Natural killer cell (primary cell): ENCODE results near the gene CCNK. TPM values are rescaled to one million over a fixed set of nuclear protein-coding genes. Genes with fewer than 3 reads are reported as not detected.

Source experiments
- ATAC-seq, 3 donors: fragments of 150-1000 bp in 2 of 3; fragments of 200-7000 bp in 1 of 3; cut with Tn5 transposase; 1 replicate in 1 of 3; 2 replicates in 2 of 3; pipeline ENCODE4 v1.10.0; 2021; ENCODE audit warnings: mild to moderate bottlenecking in 2 of 3, moderate library complexity in 2 of 3
- DNase-seq, 2 donors: peaks; one replicate each; pipeline versions ENCODE4 v3.0.0 to v3.0.0-alpha.2; 2013 to 2021; ENCODE audit warnings: mixed read lengths in 1 of 2
- H3K27ac ChIP-seq: one replicate; pipeline ENCODE4 v1.5.1; 2013; ENCODE audit warnings: mild to moderate bottlenecking, low read length
- H3K27me3 ChIP-seq: one replicate; pipeline ENCODE4 v1.6.1; 2013; ENCODE audit warnings: low read length; ENCODE audit not compliant: control insufficient read depth, insufficient read depth
- H3K36me3 ChIP-seq: one replicate; pipeline ENCODE4 v1.6.1; 2013; ENCODE audit warnings: low read length; ENCODE audit not compliant: control insufficient read depth, insufficient read depth
- H3K4me1 ChIP-seq: one replicate; pipeline ENCODE4 v1.6.1; 2013; ENCODE audit warnings: low read length; ENCODE audit not compliant: control insufficient read depth, insufficient read depth
- H3K4me3 ChIP-seq: one replicate; pipeline ENCODE4 v1.5.1; 2013; ENCODE audit warnings: low read length
- H3K9me3 ChIP-seq: one replicate; pipeline ENCODE4 v1.6.1; 2013; ENCODE audit warnings: low read length; ENCODE audit not compliant: control insufficient read depth, insufficient read depth
- H3K27ac Mint-ChIP-seq, 2 donors: one replicate each; pipeline ENCODE4 v1.8.0; 2022; ENCODE audit warnings: mild to moderate bottlenecking in 2 of 2, mixed read lengths in 2 of 2, moderate library complexity in 1 of 2
- H3K27me3 Mint-ChIP-seq, 2 donors: one replicate each; pipeline ENCODE4 v1.8.0; 2022; ENCODE audit warnings: low read depth in 2 of 2, mixed read lengths in 2 of 2
- H3K36me3 Mint-ChIP-seq: one replicate; pipeline ENCODE4 v1.8.0; 2022; ENCODE audit warnings: mixed read lengths
- H3K4me1 Mint-ChIP-seq, 2 donors: one replicate each; pipeline ENCODE4 v1.8.0; 2022; ENCODE audit warnings: mixed read lengths in 2 of 2
- H3K4me3 Mint-ChIP-seq: one replicate; pipeline ENCODE4 v1.8.0; 2022; ENCODE audit warnings: mild to moderate bottlenecking, moderate library complexity, mixed read lengths
- H3K9me3 Mint-ChIP-seq, 2 donors: one replicate each; pipeline ENCODE4 v1.8.0; 2022; ENCODE audit warnings: mixed read lengths in 2 of 2
- CTCF ChIP-seq: fragments of 200-600 bp; IDR thresholded peaks from one replicate; pipeline ENCODE4 v1.8.0; 2022; ENCODE audit warnings: antibody characterized with exemption
- WGBS: methylation state at CpG from one replicate; pipeline ENCODE4 v1.1.7; 2013; ENCODE audit warnings: missing lambda C conversion rate; ENCODE audit not compliant: insufficient coverage; 5-methylcytosine and 5-hydroxymethylcytosine counted together
- intact Hi-C: fragments of 100-400 bp; cut with micrococcal nuclease; formaldehyde crosslinking; loops from one replicate; pipeline ENCODE4 v1.14.2; 2022
- total RNA-seq, 4 donors: library from RNA; stranded (reverse); fragments of 120-200 nt in 1 of 4; gene quantifications; one replicate each; pipeline versions ENCODE4 v1.2.3 to v1.2.4, GENCODE V29; 2013 to 2022

Gene CCNK
- total RNA-seq, 3 donors from 2014 or later (not counting 1 experiment from before 2014, with no cell fraction given) = 155 to 168 (median 165) TPM

DNA sequence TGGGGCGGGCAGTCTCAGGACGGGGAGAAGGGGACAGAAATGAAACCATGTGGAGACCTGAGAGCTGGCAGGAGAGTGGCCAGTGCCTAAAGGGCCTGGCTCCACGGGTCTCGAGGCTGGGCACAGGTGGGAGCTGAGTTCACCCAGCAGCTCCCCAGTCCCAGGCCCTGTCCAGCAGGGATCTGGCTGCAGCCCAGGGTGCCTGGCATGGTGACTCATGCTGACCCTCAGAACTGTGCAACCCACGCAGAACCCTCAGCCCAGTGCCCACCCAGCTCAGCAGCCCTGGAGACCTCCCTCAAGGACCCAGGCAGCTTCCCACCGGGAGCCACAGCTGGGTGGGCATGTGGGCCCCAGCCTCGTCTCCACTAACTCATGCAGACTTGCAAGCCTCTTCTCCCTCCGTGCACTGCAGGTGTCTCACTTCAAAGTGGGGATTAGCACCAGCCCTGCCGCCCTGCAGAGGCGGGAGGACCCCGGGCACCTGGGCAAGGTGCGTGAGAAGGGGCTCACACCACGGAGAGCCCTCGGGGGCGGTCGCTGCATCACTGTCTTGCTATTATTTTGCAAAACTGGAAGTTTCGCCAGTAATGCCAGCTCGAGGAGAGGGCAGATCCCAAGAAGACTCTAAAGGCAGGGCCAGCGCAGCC lies 46.3 kb downstream of the CCNK start:
- WGBS = 88% methylated on average over 19 of the region's 19 CpGs
- H3K36me3 Mint-ChIP-seq = no peaks in the 10 kb centered on the region
- H3K27me3 ChIP-seq = no peaks in the 10 kb centered on the region
- no peaks in the 10 kb centered on the region for H3K36me3 ChIP-seq
- no peaks in the 10 kb centered on the region for H3K9me3 ChIP-seq
- H3K4me1 ChIP-seq = no peaks in the 10 kb centered on the region
- H3K27ac Mint-ChIP-seq = no peak overlapping the region
- H3K4me3 ChIP-seq = no peak overlapping the region
- no peaks in the 10 kb centered on the region for H3K9me3 Mint-ChIP-seq
- H3K27me3 Mint-ChIP-seq = no peaks in the 10 kb centered on the region
- ATAC-seq (no peak), DNase-seq (no peak)
- no peak overlapping the region for H3K4me3 Mint-ChIP-seq
- no peak for TF ChIP-seq CTCF
- no peak overlapping the region for H3K27ac ChIP-seq
- intact Hi-C loops = no loop called here
- no peaks in the 10 kb centered on the region for H3K4me1 Mint-ChIP-seq

DNA sequence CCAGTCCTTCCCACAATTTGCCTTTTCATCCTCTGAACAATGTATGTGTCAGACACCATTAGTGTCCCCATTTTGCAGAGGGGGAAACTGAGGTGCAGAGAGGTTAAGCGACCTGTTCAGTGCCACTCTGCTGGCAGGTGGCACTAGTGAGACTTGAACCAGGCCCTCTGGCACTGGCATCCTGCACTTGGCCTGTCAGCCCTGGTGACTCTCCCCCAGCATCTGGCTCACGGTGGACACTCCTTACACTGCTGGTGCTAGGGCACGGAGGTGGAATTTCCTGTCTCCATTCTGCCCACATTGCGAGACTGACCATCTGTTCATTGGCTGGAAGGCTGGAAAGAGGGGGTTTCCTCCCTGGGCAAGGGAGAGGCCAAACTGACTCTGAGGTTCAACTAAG lies 48.7 kb downstream of the CCNK start:
- H3K4me1 ChIP-seq = no peaks in the 10 kb centered on the region
- 84% methylated on average over 4 of the region's 4 CpGs for WGBS
- TF ChIP-seq CTCF = no peak
- H3K9me3 ChIP-seq = no peaks in the 10 kb centered on the region
- Mint-ChIP-seq H3K4me3 (no peak overlapping the region), H3K27ac (no peak overlapping the region), H3K27me3 (no peaks in the 10 kb centered on the region), H3K9me3 (no peaks in the 10 kb centered on the region), H3K4me1 (no peaks in the 10 kb centered on the region), H3K36me3 (no peaks in the 10 kb centered on the region)
- DNase-seq = no peak
- H3K27ac ChIP-seq = no peak overlapping the region
- intact Hi-C loops = no loop called here
- H3K4me3 ChIP-seq = no peak overlapping the region
- H3K36me3 ChIP-seq = no peaks in the 10 kb centered on the region
- no peak for ATAC-seq
- no peaks in the 10 kb centered on the region for H3K27me3 ChIP-seq

- Mint-ChIP-seq H3K9me3 (no peaks in the 10 kb centered on the region), H3K4me1 (no peaks in the 10 kb centered on the region), H3K27me3 (no peaks in the 10 kb centered on the region), H3K36me3 (no peaks in the 10 kb centered on the region), H3K27ac (no peak overlapping the region), H3K4me3 (no peak overlapping the region)
- no peaks in the 10 kb centered on the region for H3K9me3 ChIP-seq
- no peak for TF ChIP-seq CTCF
- H3K4me1 ChIP-seq = no peaks in the 10 kb centered on the region
- DNase-seq (no peak), ATAC-seq (no peak)
- H3K27me3 ChIP-seq = no peaks in the 10 kb centered on the region
- intact Hi-C loops = no loop called here
- H3K36me3 ChIP-seq = no peaks in the 10 kb centered on the region
- H3K4me3 ChIP-seq = no peak overlapping the region
- WGBS = 91% methylated on average over 19 of the region's 19 CpGs
- H3K27ac ChIP-seq = no peak overlapping the region
Observed at GRCh38 chr14:99530407-99531155, 49.4 kb downstream of the CCNK start.
